ENCODE data around the gene CEP128. TPM values are rescaled to one million over a fixed set of nuclear protein-coding genes. Genes with fewer than 3 reads are reported as not detected.

Gene CEP128
- total RNA-seq, 1 donor from 2014 or later, result 6.1 TPM

- Histone ChIP-seq H3K4me1 (no peaks in the 10 kb centered on the region), H3K36me3 (no peaks in the 10 kb centered on the region), H3K27me3 (no peaks in the 10 kb centered on the region), H3K4me3 (no peak overlapping the region), H3K9me3 (no peaks in the 10 kb centered on the region), H3K27ac (no peak overlapping the region)
- DNase-seq, result no peak
- no peak for TF ChIP-seq CTCF (IDR thresholded peaks at IDR 0.05)
- ATAC-seq, result no peak
- intact Hi-C loops (cut with DNase I), result no loop called here
Measured at GRCh38 chr14:80653956-80654355, 287.6 kb downstream of the CEP128 start.

- ATAC-seq (no peak), DNase-seq (no peak)
- intact Hi-C loops (cut with DNase I), result no loop called here
- no peak overlapping the region for H3K27ac ChIP-seq
- H3K27me3 ChIP-seq, result no peaks in the 10 kb centered on the region
- H3K4me1 ChIP-seq, result no peaks in the 10 kb centered on the region
- H3K4me3 ChIP-seq, result no peak overlapping the region
- no peak for TF ChIP-seq CTCF (IDR thresholded peaks at IDR 0.05)
- no peaks in the 10 kb centered on the region for H3K36me3 ChIP-seq
- H3K9me3 ChIP-seq, result no peaks in the 10 kb centered on the region
Measured at GRCh38 chr14:80645667-80646413, 295.7 kb downstream of the CEP128 start.

GRCh38 chr14:80644826-80645225 lies 296.7 kb downstream of the CEP128 start:
- TF ChIP-seq CTCF (IDR thresholded peaks at IDR 0.05), result no peak
- H3K4me3 ChIP-seq, result no peak overlapping the region
- ATAC-seq (no peak), DNase-seq (no peak)
- no peaks in the 10 kb centered on the region for H3K9me3 ChIP-seq
- intact Hi-C loops (cut with DNase I), result no loop called here
- no peaks in the 10 kb centered on the region for H3K27me3 ChIP-seq
- H3K36me3 ChIP-seq, result no peaks in the 10 kb centered on the region
- no peak overlapping the region for H3K27ac ChIP-seq
- no peaks in the 10 kb centered on the region for H3K4me1 ChIP-seq

- Histone ChIP-seq H3K27ac (no peak overlapping the region), H3K9me3 (no peaks in the 10 kb centered on the region), H3K4me3 (no peak overlapping the region), H3K4me1 (no peaks in the 10 kb centered on the region), H3K27me3 (no peaks in the 10 kb centered on the region), H3K36me3 (no peaks in the 10 kb centered on the region)
- intact Hi-C loops (cut with DNase I), result no loop called here
- DNase-seq, result no peak
- no peak for ATAC-seq
- TF ChIP-seq CTCF (IDR thresholded peaks at IDR 0.05), result no peak
Measured at GRCh38 chr14:80638620-80639515, 302.7 kb downstream of the CEP128 start.

- intact Hi-C loops (cut with DNase I), result no loop called here
- no peak overlapping the region for H3K27ac ChIP-seq
- H3K4me1 ChIP-seq, result no peaks in the 10 kb centered on the region
- DNase-seq (no peak), ATAC-seq (no peak)
- no peak overlapping the region for H3K4me3 ChIP-seq
- no peaks in the 10 kb centered on the region for H3K27me3 ChIP-seq
- no peaks in the 10 kb centered on the region for H3K9me3 ChIP-seq
- TF ChIP-seq CTCF (IDR thresholded peaks at IDR 0.05), result no peak
- no peaks in the 10 kb centered on the region for H3K36me3 ChIP-seq
Measured at GRCh38 chr14:80637756-80638619, 303.6 kb downstream of the CEP128 start.

Measured in upper lobe of right lung (tissue), 1 donor.